AG04450 (cell line): ENCODE data around the gene MUC20. TPM values are rescaled to one million over a fixed set of nuclear protein-coding genes. Genes with fewer than 3 reads are reported as not detected.

ENCODE experiments used
- CTCF ChIA-PET: fragments of 300-600, 350-600 bp; formaldehyde crosslinking; extraction: SDS; loops from one replicate; lab custom pipeline; 2022; ENCODE audit warnings: antibody characterized with exemption, inconsistent platforms; lab: Charles Lee
- POLR2A ChIA-PET: fragments of 350-600 bp; formaldehyde crosslinking; extraction: SDS; loops from one replicate; lab custom pipeline; 2021; ENCODE audit warnings: antibody characterized with exemption, inconsistent platforms; lab: Yijun Ruan, JAX
- DNase-seq: peaks from one replicate; pipeline ENCODE4 v3.0.0-alpha.2; 2011; ENCODE audit warnings: low read depth, low spot score
- H3K27ac ChIP-seq: one replicate; pipeline ENCODE4 v1.5.1; 2012; ENCODE audit warnings: low read depth, low read length, control low read depth
- H3K27me3 ChIP-seq: one replicate; pipeline ENCODE4 v1.6.0; 2012; ENCODE audit warnings: low read length; ENCODE audit not compliant: control insufficient read depth, insufficient read depth
- H3K4me3 ChIP-seq: 2 replicates; pipeline ENCODE4 v1.5.1; 2011; ENCODE audit warnings: mild to moderate bottlenecking, low read depth, low read length, control low read depth
- H3K9me3 ChIP-seq: 2 replicates; pipeline ENCODE4 v1.5.1; 2012; ENCODE audit warnings: low read length; ENCODE audit not compliant: control insufficient read depth, insufficient read depth
- CTCF ChIP-seq: IDR thresholded peaks from 2 replicates; pipeline ENCODE4 v1.5.1; 2011; ENCODE audit warnings: low read depth, low read length, control low read depth, inconsistent platforms
- polyA plus RNA-seq: library from polyadenylated mRNA; depleted of rRNA; stranded (reverse); fragments of >200 nt; gene quantifications from 2 replicates; pipeline ENCODE4 v1.2.3, GENCODE V29; 2011

MUC20 gene
- polyA plus RNA-seq, 1 experiment, result 0.19 TPM

DNA sequence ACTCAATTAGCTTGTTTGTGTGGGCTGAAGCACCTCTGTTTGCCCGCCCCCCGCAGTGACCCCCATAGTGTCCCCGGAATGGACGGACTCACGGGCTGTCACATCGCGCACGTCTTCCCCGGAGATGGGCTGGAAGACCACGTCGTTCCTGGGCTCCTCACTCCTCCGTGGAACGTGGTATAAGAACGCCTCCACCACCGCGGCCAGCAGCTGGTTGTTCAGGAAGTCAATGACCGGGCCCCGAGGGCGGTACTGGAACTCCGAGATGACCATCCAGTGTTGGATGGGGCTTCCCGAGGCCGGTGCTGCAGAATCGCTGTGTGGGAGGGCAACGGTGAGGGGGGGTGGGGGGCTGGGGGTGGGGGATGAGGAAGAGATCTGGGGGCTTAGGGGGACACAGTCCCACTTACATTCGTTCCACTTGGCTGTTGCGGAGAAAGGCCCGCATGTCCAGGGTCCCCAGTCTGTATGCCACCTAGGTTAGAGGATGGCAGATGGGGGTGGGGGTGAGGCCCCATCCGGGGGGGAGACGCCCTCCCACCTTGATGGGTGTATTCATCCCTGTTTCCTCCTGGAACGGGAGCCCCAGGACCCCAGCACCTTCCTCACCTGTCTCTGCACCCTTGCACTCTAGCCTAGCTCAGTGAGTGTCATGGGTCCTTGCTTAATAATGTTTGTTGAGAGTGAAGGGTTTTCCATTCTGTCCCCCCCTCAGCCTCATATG, 30.2 kb downstream of the MUC20 start:
- Histone ChIP-seq H3K4me3 (no peak overlapping the region), H3K27me3 (peaks cover 22% of the 10 kb centered on the region), H3K9me3 (peaks cover 6% of the 10 kb centered on the region; the same call in 1 of the 2 replicates), H3K27ac (no peak overlapping the region)
- CTCF ChIA-PET, result no interaction called here
- no peak for TF ChIP-seq CTCF
- POLR2A ChIA-PET, result no interaction called here
- no peak for DNase-seq

DNA sequence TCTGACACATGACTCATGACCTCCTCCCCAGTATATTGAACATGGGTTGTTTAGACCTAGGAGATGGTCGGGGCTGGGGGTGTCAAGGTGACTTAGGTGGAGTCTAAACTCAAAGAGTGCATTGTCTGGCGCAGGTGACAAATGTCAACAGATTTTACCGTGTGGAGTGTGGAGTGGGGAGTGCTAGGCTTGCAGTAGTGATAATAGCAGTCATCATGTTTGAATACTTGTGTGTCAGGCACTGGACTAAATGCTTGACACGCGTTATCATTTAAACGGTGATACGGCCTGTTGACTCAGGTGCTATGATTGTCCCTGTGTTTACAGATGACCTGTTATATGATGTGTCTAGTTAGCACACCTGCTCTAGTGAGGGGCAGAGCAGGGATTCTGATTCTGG, 30.8 kb downstream of the MUC20 start:
- Histone ChIP-seq H3K9me3 (peaks cover 6% of the 10 kb centered on the region; the same call in 1 of the 2 replicates), H3K27me3 (peaks cover 24% of the 10 kb centered on the region), H3K27ac (no peak overlapping the region), H3K4me3 (no peak overlapping the region)
- TF ChIP-seq CTCF, result no peak
- ChIA-PET CTCF (no interaction called here), POLR2A (no interaction called here)
- no peak for DNase-seq

- no peak for DNase-seq
- Histone ChIP-seq H3K9me3 (peaks cover 4% of the 10 kb centered on the region; the same call in 1 of the 2 replicates), H3K27me3 (peaks cover 25% of the 10 kb centered on the region), H3K27ac (no peak overlapping the region), H3K4me3 (no peak overlapping the region)
- POLR2A ChIA-PET, result no interaction called here
- CTCF ChIA-PET, result no interaction called here
- TF ChIP-seq CTCF, result no peak
Observed at GRCh38 chr3:195752066-195752465, 31.3 kb downstream of the MUC20 start.

DNA sequence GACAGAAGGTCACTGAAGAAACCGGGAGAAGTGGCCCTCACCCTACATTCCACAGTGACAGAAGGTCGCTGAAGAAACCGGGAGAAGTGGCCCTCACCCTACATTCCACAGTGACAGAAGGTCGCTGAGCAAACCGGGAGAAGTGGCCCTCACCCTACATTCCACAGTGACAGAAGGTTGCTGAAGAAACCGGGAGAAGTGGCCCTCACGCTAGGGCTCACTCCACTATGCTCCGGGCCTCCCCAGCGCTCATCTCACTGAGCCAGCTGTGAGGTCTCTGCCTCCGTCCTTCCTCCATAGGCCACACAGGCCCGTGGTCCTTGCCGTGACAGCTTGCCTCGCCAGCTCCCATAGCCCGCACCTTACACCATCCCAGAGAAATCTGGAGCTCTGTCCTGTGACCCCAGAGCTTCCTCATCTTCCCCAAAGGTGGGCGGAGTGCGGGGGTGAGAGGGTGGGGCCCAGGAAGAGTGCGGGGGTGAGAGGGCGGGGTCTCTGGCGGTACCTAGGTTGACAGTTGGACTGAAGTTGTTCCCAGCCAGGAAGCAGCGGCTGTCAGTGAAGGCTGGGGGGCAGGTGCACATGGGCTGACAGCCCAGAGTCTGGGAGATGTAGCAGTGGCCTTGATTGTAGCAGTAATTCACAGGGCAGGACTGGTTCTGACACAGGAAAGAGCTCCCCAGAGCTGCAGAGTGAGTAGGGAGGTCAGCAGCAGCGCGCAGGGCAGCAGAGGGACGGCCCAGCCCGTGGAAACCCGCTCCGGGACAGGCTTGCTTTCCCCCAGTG, 32.0 kb downstream of the MUC20 start:
- ChIA-PET CTCF (no interaction called here), POLR2A (interaction anchor here (0.5 kb wide), 1 partner anchor 88 kb away, joined by 5 read pairs; no protein-coding TSS in a partner anchor)
- no peak for DNase-seq
- peaks cover 29% of the 10 kb centered on the region for H3K27me3 ChIP-seq
- H3K27ac ChIP-seq, result no peak overlapping the region
- TF ChIP-seq CTCF, result no peak
- H3K4me3 ChIP-seq, result no peak overlapping the region
- H3K9me3 ChIP-seq, result no peaks in the 10 kb centered on the region; the same call in 1 of the 2 replicates

DNA sequence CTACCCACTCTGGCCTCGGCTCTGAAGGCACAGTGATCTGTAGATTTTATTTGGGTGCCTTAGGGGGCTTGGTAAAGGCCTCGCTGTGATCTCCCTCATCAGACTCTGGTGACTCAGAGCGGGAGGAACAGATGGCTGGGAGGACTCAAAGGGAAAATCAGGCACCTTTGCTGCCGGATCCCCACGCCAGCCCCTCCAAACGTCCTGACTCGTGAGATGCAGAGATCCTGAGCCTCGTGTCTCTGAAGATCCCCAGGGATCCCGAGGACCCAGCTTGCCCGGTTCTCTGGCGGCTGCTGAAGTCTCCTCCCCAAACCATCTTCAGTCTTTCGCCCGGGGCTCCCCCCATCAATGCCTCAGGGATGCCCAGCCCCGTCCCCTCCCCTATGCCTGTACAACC, 32.8 kb downstream of the MUC20 start:
- POLR2A ChIA-PET, result no interaction called here
- no peaks in the 10 kb centered on the region; the same call in 1 of the 2 replicates for H3K9me3 ChIP-seq
- CTCF ChIA-PET, result no interaction called here
- DNase-seq, result no peak
- TF ChIP-seq CTCF, result no peak
- peaks cover 31% of the 10 kb centered on the region for H3K27me3 ChIP-seq
- H3K27ac ChIP-seq, result no peak overlapping the region
- no peak overlapping the region for H3K4me3 ChIP-seq
